Measurements from ENCODE around the gene MAN2A2. TPM values are rescaled to one million over a fixed set of nuclear protein-coding genes. Genes with fewer than 3 reads are reported as not detected.

MAN2A2 gene
- total and polyA plus RNA-seq, 8 donors = 46.1 to 86.3 (median 59.4) TPM

DNA sequence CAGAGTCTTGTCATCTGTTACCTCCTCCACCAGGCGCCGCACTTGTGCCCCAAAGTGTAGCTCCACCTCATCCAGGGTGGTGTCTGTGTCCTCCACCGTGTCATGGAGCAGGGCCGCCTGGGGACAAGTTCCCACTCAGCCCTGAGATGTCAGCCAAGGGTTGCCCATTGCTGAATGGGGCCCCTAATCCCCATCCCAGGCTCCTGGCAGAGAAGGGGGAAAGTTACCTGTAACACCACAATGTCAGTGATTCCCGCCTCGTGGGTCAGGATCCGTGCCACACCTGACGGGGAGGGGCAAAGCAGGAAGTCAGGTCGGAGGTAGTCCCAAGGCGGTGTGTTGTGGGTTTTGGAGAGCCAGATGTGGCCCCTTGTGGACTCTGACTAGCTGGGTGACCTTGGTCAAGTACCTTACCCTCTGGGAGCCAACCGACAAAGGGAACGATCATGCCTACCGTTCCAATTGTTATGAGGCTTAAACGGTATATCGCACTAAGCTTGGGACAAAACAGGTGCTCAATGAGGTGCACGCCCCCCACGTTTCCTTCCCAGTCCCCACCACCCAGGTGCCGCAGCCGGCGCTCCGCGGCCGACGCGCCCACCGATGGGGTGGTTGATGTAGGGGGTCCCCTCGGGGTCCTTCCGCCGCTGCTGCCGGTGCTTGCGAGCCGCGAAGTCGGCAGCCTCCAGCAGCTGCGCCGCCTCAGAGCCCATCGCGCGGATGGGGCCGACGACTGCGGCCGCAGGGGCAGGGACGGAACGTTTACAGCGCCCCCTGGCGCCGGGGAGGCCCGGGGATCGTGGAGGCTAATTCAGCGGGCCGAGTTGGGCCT lies 28.9 kb downstream of the MAN2A2 start, which contains the start of gene HDDC3:
HDDC3 (minus strand) TSS at position 722 of the 832 bp plus-strand sequence; CDS start at position 713, 9 bp downstream.
- Histone ChIP-seq H3K4me1 (peaks cover 36 to 82% of the 10 kb centered on the region in 2 donors), H3K36me3 (no peaks in the 10 kb centered on the region), H3K27ac (peak within 1 kb of the TSS; percentile 90 to 96), H3K27me3 (no peaks in the 10 kb centered on the region), H3K9me3 (no peaks in the 10 kb centered on the region), H3K4me3 (peak within 1 kb of the TSS; percentile 57 to 69)
- peak; percentile 67 for ATAC-seq
- TF ChIP-seq, protein P1, sequence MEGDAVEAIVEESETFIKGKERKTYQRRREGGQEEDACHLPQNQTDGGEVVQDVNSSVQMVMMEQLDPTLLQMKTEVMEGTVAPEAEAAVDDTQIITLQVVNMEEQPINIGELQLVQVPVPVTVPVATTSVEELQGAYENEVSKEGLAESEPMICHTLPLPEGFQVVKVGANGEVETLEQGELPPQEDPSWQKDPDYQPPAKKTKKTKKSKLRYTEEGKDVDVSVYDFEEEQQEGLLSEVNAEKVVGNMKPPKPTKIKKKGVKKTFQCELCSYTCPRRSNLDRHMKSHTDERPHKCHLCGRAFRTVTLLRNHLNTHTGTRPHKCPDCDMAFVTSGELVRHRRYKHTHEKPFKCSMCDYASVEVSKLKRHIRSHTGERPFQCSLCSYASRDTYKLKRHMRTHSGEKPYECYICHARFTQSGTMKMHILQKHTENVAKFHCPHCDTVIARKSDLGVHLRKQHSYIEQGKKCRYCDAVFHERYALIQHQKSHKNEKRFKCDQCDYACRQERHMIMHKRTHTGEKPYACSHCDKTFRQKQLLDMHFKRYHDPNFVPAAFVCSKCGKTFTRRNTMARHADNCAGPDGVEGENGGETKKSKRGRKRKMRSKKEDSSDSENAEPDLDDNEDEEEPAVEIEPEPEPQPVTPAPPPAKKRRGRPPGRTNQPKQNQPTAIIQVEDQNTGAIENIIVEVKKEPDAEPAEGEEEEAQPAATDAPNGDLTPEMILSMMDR (IDR thresholded peaks at IDR 0.05) = peak; percentile 95 to 99
- intact Hi-C loops (cut with DNase I) = no loop called here
- DNase-seq = peak; percentile 79 to 100 (median 90)

DNA sequence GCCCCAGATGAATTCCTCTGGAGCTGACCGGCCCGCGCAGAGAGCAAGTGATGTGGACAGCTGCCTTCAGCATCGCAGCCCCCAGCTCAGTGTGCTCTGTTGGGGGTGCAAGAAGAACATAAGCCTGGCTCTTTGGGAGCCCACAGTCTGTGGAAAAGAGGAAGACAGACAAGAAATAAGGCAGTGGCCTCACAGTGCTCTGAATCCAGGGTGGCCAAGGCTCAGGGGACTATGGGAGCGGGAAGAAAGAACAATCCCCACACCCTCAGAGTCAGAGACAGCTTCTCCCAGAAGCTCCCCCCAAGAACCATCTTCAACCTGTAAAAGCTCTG lies 29.5 kb downstream of the MAN2A2 start:
- Histone ChIP-seq H3K4me1 (peaks cover 36 to 82% of the 10 kb centered on the region in 2 donors), H3K9me3 (no peaks in the 10 kb centered on the region), H3K36me3 (peaks cover 0 to 3% of the 10 kb centered on the region in 2 donors), H3K27me3 (no peaks in the 10 kb centered on the region), H3K27ac (peak overlapping the region; percentile 90 to 96), H3K4me3 (peak overlapping the region; percentile 57 to 69)
- DNase-seq = no peak
- intact Hi-C loops (cut with DNase I) = no loop called here
- ATAC-seq = no peak
- TF ChIP-seq, protein P1 (IDR thresholded peaks at IDR 0.05) = peak in 1 of 2 donors; percentile 51

DNA sequence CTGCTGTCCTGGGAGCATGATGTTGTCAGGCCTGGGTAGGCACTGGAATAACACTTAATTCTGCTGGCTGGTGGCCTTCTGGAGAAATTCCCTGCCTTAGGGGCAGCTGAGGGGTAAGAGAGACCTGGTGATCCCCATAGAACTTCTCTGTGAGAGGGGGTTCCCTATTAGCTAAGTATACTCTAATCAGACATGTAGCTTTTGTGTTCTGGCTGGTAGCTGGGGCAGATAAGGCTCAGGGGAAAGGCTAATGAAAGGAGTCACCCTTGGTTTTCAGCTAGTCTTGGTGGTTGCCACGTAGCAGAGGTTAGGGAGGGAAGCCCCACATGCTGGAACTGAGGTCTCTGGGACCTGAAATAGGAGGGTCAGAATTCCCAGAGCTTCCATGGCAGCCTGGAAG lies 30.2 kb downstream of the MAN2A2 start:
- ATAC-seq (no peak), DNase-seq (no peak)
- H3K27me3 ChIP-seq = no peaks in the 10 kb centered on the region
- H3K9me3 ChIP-seq = no peaks in the 10 kb centered on the region
- no peak overlapping the region for H3K4me3 ChIP-seq
- TF ChIP-seq, protein P1 (IDR thresholded peaks at IDR 0.05) = no peak
- intact Hi-C loops (cut with DNase I) = no loop called here
- peaks cover 0 to 10% of the 10 kb centered on the region in 2 donors for H3K36me3 ChIP-seq
- H3K4me1 ChIP-seq = peaks cover 36 to 75% of the 10 kb centered on the region in 2 donors
- peak overlapping the region in 1 of 2 donors; percentile 96 for H3K27ac ChIP-seq

DNA sequence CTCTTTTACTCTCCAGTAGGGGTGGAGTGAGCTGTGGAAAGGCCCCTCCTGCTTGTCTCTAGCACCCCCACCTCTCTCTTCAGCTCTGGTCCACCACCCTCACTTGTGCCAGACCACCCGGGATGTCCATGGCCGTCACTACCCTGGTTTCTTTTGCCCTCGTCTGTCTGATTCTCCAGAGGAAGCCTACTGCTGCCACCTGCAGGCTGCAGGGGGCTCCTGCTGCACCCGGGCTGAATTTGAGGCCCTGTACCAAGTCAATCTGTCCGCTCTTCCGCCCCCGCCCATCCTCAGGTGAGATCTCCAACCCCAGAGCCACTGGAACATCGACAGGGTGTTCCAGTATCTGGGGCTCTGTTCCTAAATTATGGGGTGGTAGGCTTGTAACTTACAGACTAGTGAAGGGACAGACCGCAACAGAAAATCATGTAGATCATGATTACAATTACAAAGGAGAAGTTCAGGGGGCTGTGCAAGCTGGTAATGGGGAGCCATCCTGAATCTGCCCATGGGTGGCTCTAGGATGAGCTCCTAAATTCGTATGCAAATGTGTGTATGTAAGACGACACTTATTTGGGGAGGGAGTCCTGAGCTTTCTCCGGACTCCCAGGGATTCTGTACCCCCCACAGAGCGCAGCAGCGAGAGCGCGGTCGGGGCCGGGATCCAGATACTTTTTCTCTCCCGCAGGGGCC lies 31.3 kb downstream of the MAN2A2 start:
- Histone ChIP-seq H3K9me3 (no peaks in the 10 kb centered on the region), H3K4me1 (peaks cover 32 to 64% of the 10 kb centered on the region in 2 donors), H3K36me3 (peaks cover 0 to 21% of the 10 kb centered on the region in 2 donors), H3K27me3 (no peaks in the 10 kb centered on the region), H3K27ac (peak overlapping the region; percentile 77 to 79), H3K4me3 (peak overlapping the region; percentile 79 to 83)
- DNase-seq (peak; percentile 67 to 95 (median 88)), ATAC-seq (peak; percentile 67)
- intact Hi-C loops (cut with DNase I) = no loop called here
- TF ChIP-seq, protein P1 (IDR thresholded peaks at IDR 0.05) = peak; percentile 89 to 94

All from left lung (tissue), 10 donors.